RWPE1 (cell line): ENCODE data around the gene SMPD3.

Experiments
- CTCF ChIA-PET: fragments of 350-600 bp; sonication (Branson Sonifier 250); formaldehyde crosslinking; extraction: SDS; loops from one replicate; lab custom pipeline; 2021; lab: Yijun Ruan, JAX
- POLR2A ChIA-PET: fragments of 400-600 bp; formaldehyde crosslinking; extraction: SDS; loops from one replicate; lab custom pipeline; 2020; ENCODE audit warnings: antibody characterized with exemption; ENCODE audit not compliant: low non-redundant PET; lab: Yijun Ruan, JAX
- DNase-seq: peaks from one replicate; pipeline ENCODE4 v3.0.0; 2012; ENCODE audit warnings: low spot score
- H3K27ac ChIP-seq: fragments of 450-650 bp; 2 replicates; pipeline ENCODE4 v1.5.1; 2017
- CTCF ChIP-seq: fragments of 450-650 bp; conservative IDR thresholded peaks from 2 replicates; pipeline ENCODE4 v1.5.1; 2017; ENCODE audit warnings: low read depth, mild to moderate bottlenecking

Gene SMPD3

DNA sequence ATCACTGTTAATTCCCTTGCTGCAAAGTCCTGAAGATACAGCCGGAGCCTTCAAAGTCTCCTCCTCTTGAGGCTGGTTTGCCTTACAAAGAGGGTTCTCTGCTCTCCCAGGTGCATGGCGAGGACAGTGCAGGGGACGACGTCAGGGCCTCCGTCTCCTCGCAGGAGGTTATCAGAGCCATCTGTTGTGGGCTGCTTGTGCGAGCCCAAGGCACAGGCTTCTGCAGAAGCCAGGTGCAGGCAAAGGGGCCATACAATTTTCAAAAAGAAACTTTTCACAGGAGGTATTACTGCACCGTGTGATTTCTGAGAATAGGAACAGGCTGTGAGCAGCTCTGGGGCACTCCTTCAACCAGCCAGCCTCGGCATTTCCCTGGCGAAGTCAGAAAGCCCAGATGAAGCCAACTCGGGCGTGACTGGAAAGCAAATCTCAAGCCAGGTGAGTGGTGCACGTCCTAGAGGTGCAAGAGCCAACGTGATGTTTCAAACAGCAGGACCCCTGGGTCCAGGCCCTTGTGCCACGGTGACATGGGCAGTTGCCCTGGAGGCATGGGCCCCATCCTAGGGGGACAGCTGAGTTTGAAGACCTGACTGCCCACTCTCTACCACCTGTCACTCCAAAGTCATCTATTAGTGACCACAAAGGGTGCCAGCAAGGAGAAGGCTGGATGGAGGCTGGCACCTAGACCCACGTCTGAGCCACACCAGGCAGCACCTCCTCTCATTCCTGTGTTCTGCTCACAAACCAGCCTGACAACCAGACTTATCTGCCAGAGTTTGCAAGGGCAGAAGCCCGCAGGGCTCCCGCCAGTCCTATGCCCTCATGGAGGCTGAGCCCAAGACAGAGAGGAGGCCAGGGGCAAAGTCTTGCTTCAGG is 68.6 kb downstream of the SMPD3 start:
- ChIA-PET CTCF (no interaction called here), POLR2A (no interaction called here)
- TF ChIP-seq CTCF: no peak
- DNase-seq: no peak
- H3K27ac ChIP-seq: no peak overlapping the region

DNA sequence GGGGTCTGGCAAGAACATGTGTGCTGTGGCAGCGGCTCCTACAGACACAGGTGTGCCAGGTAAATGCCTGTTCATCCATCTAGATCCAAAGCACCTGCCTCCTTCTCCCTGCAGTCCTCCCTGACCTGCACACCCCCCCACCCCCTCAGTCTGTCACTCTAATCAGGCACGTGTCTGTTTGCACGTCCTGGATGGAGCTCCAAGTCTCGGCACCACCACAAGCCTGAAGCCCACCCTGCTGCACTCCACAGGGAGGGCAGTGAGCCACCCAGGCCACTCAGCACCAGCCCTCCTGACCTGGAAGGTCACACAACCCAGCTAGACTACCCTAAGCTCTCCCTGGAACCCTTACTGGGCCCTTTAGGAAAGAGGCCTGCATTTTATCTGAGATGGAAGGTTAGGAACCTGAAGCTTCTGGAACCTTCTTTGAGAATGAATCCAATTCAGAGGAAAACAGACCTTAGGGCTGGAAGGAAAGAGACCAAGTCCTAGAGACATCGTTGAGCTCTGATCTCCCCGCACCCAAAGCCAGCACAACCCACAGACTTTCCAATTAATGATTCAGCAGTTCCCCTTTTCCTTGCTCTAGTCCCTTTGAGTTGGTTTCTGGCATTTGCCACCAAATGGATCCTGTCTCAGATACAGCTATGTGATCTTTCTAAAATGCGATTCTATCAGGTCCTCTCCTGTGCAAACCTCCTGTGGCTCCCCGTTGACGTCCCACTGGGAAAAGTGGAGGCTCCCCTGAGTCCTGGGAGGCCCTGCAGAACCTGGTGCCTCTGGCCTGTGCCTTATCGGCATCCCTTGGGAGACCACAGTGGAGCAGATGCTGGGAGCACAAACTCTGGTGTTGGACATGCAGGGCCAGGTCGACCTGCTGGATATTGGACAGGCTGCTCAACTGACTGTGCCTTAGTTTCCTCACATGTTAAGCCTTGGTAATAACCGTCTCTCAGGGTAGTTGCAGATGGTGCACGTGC is 69.6 kb downstream of the SMPD3 start:
- no peak for TF ChIP-seq CTCF
- POLR2A ChIA-PET: no interaction called here
- no peak for DNase-seq
- CTCF ChIA-PET: interaction anchor here (1.2 kb wide), 1 partner anchor 13 kb away, joined by 4 read pairs; no protein-coding TSS in a partner anchor
- no peak overlapping the region for H3K27ac ChIP-seq

DNA sequence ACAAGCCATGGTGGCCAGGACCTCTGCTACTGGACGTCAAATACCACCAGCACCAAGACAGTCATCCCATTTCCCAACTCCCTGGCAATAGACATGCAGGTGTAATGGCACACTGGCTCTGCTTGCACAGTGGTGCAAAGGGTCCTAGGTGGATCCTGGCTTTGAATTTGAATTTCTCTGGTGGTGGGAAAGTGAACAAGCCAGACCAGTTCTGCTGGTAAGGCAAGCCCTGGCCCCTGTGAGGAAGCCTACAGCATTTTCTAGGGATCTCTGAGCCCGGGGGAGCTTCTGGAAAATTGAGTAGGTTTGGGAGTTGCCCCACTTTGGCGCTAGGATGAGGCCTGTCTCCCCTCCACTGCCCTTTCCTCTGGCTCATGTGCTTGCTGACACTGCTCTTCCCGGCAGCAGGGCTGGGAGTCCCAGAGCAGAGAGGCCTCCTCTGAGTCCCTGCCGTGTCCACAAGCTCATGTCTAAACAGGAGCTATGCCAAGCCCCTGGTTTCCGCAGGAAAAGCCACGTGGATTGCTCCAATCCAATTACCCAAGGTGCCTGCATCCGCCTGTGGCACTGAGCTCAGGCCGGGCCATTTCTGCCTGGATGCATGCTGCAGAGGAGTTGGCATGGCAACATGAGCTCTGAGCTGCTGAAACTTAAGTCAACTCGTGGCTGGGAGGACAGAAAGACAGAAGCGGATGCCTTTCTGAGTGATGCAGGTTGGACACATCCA is 70.5 kb downstream of the SMPD3 start:
- no peak for TF ChIP-seq CTCF
- ChIA-PET CTCF (interaction anchor here (1.1 to 1.2 kb wide), 2 partner anchors 12 to 132 kb away, joined by 3 to 4 read pairs; no protein-coding TSS in a partner anchor), POLR2A (no interaction called here)
- H3K27ac ChIP-seq: no peak overlapping the region
- DNase-seq: no peak

- POLR2A ChIA-PET: no interaction called here
- no peak for TF ChIP-seq CTCF
Observed at GRCh38 chr16:68377221-68377620, 71.1 kb downstream of the SMPD3 start.

GRCh38 chr16:68376590-68376989 is 71.7 kb downstream of the SMPD3 start:
- ChIA-PET CTCF (no interaction called here), POLR2A (no interaction called here)
- no peak for TF ChIP-seq CTCF
- DNase-seq: no peak
- no peak overlapping the region for H3K27ac ChIP-seq

More at GRCh38 chr16:68377221-68377620, 71.1 kb downstream of the SMPD3 start:
- CTCF ChIA-PET: interaction anchor here (1.1 kb wide), 1 partner anchor 133 kb away, joined by 3 read pairs; no protein-coding TSS in a partner anchor
- no peak for DNase-seq
- no peak overlapping the region for H3K27ac ChIP-seq
